ENCODE data around the gene DACH1.
"Not testable (repeated sequence)": the region's sequence is repeated elsewhere in the genome, so short reads cannot be mapped to it uniquely, and the experiment has no call there.

DACH1 gene

GRCh38 chr13:71867131-71867814 is at the start of gene DACH1:
DACH1 (minus strand) TSS chr13:71867204.
- DNase-seq = peak; percentile 81

GRCh38 chr13:71913717-71914116 is 46.7 kb upstream of the DACH1 start:
- DNase-seq = no peak

DNA sequence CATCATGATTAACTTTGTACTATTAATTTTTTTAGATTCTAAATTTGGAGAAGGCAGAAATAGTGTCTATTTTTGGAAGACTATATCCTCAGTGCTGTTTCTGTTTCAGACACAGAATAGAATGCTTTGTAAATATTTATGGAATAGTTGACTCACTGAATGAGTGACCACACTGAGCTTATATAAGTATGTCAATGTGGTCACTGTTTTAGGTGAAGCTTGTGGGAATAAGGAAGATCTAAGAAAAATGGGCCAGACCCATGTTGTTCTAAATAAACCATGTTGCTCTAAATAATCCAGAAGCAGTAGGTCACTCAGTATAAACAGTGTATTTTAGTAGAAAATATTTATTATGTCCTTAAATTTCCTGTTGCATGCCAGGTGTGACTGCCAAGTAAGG is 45.5 kb upstream of the DACH1 start:
- DNase-seq = no peak

- DNase-seq = no peak
Measured at GRCh38 chr13:71906448-71906847, 39.4 kb upstream of the DACH1 start.

- no peak for DNase-seq
Measured at GRCh38 chr13:71902676-71903075, 35.7 kb upstream of the DACH1 start.

GRCh38 chr13:71893506-71893905 is 26.5 kb upstream of the DACH1 start:
- not testable (repeated sequence) for DNase-seq

DNA sequence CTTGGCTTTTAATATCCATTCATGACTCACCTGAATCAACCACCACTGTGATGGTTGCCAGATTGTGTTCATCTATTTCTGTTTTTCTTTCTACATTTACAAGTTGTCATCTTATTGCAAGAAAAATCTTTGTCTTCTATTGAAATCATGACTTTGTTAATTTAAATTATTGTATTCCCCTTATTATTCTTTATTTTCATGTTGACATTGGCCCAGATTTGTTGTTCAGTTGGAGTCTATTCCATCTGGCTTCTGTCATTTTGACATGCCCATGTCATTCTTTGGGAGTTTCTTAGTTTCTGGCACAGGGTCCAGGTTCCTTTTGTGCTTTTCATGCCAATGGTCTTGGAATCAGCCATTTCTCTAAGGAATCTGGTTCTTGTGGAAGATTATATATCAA is 19.9 kb upstream of the DACH1 start:
- DNase-seq = no peak

DNA sequence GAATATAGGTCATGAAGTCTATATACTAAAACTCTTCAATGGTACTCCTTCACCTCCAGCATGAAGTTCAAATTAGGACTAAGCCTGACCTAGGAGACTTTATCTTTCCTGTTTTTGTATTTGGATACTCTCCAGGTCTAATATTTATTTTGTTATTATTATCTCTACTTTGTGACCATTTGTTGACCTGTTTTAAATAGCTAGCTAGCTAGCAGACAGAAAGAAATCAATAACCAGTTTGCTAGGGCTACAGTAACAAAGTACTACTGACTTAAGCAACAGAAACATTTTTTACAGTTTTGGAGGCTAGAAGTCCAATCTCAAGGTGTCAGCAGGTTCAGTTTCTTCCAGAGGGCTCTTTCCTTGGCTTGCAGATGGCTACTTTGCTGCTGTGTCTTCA is 15.1 kb upstream of the DACH1 start:
- no peak for DNase-seq

DNA sequence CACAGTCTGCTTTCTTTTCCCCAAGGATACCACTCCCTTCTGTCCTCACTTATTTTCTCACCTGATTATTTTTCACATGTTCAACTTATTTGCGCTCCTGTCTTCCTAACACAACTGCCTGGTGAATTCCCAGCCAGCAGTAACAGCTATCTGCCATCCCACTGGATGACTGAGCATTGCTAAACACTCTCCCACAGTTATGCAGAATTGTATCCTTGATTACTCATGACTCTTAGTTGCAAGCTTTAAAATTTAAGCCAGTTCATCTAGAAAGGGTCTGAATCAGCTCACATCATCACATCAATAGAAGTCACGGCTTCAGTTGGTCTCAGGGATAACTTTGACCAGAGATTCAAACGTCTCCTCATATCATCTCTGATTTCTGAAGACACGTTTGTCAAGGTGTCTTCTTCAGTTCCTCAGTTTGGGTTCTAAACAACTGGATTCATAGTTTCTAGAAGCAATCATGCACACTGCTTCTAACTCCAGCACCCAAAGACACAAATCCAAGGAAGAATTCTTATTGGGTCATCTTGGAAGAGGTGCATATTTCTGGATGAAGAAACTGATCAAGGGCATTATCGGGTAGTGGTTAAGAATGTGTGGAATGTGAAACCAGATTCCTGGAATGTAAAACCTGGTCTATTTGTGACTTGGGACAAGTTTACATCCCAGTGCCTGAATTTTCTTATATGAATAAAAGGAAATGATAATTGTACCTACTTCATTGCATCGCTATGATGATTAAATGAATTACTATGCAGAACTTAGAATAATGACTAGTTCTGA is 13.9 kb upstream of the DACH1 start:
- DNase-seq = no peak

- DNase-seq = no peak
Measured at GRCh38 chr13:71879808-71880344, 12.9 kb upstream of the DACH1 start.

DNA sequence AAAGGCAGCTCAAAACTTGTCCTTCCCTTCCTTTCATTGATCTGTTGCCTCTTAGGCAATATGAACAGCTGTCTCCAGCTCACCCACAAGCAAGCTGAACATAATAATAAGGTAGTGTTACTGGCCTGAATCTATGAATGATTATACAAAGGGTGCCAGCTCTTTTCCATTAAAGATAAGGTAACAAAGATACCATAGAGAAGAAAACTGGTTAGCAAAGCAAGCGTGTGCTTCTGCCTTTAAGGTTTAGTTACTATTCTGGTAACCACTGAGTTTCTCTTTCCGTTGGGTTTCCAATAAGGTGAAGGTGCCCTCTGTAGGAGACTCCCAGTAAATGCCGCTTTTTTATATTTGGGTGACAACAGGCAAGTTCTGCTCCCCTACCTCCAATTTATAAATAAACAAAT is 12.1 kb upstream of the DACH1 start:
- DNase-seq = no peak

DNA sequence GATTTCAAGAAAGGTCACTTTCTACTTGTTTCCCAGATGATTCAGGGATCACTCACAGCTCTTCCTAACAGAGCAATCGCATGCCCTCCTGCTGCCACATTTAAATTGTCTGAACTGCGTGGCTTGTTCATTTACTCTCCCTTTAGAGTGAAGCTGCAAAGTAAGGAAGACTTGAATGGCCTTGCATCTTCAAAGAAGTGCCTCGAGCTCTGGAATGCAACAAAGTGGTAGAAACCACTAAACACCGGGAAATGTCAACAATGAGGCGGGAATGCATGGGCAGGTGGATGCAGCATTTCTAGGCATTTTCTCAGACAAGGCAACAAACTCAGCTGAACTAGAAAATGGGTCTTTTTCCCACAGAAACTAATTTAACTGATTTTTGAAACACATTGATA is 10.3 kb upstream of the DACH1 start:
- no peak for DNase-seq

DNA sequence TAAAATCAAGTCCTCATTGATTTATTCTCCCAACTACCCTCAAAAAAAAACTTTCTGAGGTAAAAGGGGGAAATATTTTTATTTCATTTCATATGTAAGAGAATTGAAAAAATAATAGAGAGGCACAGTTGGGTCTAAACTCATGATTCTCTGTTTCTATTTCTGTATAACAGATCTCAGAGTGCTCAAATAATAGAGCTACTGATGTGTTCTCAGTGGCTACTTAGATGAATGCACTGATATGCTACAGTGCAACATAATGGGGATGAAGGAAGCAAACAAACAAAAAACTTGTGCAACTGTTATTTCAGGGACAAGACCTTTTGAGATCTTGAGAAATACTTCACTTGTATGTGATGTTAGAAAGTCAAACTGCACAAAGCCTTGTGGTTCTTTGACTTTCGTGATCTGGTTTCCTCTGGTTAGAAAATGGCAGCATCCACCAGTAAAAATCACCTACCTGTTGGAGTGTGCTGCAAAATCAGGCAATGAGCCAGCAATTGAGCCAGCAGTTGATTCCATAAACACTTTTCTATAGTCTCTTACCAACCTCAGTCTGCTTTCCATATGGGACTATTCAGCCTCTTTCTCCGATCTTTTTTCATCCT is 9.7 kb upstream of the DACH1 start:
- DNase-seq = no peak

- DNase-seq = no peak
Measured at GRCh38 chr13:71875823-71876222, 8.8 kb upstream of the DACH1 start.

DNA sequence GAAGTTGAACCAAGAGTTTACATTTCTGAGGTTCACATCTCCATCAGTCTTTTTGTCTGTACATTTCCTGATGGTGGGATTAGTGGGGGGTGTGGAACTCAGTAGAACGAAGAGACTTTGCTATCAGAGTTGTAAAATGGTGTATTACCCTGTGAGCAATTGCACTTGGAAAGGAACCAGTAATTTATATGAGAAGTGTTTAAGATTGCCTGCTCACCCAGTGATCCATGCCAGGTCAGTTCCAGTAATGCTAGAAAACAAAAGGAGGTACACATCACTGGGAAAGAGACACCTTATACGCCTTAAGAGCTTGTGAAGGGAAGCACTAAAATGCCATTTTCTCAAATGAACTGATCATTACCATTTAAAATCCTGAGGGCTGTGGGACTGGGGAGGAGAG is 7.5 kb upstream of the DACH1 start:
- no peak for DNase-seq

DNA sequence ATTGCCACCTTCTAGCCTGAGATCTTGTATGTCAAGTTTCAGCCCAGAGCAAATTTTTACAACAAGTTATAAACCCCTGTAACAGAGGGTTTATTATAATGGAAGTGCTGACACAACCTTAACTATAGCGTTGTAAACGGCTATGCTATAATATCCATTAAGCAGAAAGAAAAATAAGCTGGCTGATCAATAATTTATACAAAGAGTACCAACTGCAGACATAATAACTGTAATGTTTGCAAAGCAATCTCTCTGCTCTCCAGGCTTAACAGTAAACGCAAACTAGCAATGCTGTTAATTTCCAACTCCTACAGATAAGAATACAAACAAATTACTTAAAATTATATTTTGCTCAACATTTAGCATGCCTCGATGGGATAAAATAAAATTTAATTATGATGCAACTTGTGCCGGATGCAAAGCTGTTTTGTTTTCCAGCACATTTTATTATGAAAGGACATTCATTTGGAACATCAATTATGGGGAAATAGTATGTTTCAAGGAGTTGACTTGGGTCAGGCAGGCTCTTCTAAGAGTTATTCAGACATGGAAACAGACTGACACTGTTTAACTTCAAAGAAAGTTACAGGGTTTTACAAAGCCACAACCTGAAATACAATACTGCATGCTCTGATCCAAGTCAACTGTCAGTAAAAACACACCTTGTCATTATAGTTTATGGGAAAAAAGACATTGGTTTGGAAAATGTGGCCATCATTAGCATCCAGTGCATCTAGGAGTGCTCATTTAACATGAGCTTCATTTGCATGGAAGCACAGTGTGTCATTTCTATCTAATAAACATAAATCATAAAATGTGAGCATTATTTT is 6.6 kb upstream of the DACH1 start:
- DNase-seq = no peak

- no peak for DNase-seq
Measured at GRCh38 chr13:71871844-71872243, 4.8 kb upstream of the DACH1 start.

GRCh38 chr13:71871176-71871754 is 4.3 kb upstream of the DACH1 start:
- no peak for DNase-seq

DNA sequence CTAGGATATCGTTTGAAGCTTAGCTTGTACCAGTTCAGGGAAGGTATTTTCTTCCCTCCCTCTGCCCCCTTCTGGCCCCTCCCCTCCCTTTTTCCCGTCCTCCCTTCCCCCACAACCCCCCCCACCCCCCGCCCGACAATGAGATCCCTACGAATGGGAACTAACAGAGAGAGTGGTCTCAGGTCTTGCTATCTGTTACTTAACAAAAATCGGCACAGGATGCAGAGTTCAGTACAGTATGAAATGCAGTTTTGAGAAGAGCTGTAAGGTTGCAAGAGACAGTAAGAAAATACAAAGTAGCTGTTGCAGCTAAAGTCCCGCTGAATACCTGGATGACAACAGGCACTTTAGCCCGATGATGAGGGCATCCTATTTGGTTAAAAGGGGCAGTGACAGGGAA is 3.1 kb upstream of the DACH1 start:
- no peak for DNase-seq

DNA sequence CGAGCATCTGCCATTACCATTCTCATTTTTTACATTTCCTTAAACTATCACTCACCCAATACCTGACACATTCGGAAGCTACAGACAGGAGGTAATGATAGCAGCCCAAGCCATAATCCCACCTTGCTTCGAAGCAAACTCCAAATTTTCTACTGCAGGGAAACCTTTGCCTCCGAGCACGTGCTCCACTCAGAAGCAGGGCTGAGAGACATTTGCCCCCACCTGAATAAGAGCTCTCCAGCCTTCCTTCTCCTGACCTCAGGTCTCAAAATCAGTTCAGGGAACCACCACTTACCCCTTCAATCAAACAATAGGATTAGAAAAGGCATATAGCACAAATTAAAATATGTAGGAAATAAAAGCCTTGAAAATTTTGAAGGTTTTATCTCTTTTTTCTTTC is 2.3 kb upstream of the DACH1 start:
- DNase-seq = no peak

DNA sequence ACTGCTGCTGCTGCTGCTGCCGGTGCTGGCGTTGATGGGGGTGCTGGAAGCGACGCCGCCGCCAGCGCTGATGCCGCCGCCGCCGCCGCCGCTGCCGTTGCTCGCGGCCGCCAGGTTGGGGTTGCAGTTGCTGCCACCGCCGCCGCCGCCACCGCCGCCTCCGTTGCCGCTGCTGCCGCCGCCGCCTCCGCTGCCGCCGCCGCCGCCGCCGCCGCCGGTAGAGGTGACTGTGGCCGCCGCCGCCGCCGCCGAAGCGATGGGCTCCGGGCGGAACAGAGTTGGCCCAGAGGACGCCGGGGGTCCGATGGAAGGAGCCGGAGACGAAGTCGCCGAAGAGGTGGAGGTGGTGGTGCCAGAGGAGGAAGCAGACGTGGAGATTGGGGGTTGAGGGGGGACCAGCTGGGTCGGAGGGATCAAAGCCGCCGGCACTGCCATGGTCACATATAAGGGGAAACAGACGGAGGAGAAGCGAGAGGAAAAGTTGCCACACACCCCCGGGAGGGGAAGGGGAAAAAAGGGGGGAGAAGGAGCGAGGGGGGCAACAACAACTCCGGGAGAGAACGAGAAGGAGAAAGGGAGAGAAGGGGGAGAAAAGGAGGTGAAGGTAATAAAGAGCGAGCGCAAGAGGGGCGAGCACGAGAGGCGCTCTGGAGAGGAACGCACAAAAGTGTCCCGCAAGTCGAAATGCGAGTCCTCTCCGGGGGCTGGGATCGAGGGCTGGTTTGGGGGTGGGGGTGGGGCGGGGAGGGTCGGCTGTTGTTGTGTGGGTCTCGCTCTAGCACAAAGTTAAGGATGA is 471 bp downstream of the DACH1 start:
- no peak for DNase-seq

DNA sequence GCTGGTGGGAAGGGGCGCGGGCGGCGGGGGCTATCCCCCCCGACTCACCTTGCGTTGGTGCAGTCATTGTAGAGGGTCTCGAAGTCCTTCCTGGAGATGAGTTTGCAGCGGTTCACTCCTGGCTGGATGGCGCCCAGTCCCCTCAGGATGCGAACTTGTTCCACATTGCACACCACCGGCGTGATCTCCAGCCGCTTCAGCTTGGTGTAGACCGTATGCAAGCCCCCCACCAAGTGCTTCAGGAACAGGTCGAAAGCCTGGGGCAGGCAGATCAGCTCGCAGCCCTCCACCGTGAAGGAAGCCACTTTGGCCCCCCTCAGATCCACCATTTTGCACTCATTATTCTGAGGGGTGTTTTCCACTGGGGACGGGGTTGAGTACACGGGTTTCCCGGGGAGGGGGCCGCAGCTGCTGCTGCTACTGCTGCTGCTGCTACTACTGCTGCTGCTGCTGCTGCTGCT is 1.1 kb downstream of the DACH1 start:
- DNase-seq = no peak

Data from NCI-H446 treated with DMSO at 0.1 percent for 48 hours (cell line).